ENCODE results near the gene MS4A12.
A peak's percentile ranks its signal among the peaks of the same experiment; 100 is the strongest.
"Not testable (repeated sequence)": the region's sequence is repeated elsewhere in the genome, so short reads cannot be mapped to it uniquely, and the experiment has no call there.

Gene MS4A12, protein sequence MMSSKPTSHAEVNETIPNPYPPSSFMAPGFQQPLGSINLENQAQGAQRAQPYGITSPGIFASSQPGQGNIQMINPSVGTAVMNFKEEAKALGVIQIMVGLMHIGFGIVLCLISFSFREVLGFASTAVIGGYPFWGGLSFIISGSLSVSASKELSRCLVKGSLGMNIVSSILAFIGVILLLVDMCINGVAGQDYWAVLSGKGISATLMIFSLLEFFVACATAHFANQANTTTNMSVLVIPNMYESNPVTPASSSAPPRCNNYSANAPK

DNA sequence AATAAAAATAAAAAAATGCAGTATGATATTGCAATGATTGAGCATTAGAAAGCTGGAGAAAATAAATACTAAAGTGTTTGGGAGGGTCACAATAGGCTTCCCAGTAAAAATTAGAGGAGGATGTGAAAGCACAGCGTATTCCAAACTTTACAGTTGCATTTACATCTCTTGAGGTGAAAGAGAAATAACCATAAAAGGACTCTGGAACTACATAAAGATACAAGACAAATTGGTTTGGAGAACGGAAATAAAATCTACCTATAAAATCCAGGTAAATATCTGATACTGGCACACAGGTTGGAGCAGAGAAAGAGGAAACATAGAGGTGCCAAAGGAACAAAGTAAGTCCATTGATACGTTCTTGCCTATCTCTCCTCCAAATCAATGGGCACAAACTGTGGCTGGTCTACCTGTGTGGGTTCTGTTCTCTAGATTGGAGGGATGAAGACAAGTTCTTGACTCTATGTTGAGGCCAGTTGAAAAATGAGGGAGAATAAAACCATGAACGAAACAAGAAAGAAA lies at the start of gene MS4A12:
Gene MS4A12, plus strand, starts transcription at position 291 of the 522 bp plus-strand sequence. CDS start 4,541 bp downstream, outside the sequence.
- DNase-seq = no peak

DNA sequence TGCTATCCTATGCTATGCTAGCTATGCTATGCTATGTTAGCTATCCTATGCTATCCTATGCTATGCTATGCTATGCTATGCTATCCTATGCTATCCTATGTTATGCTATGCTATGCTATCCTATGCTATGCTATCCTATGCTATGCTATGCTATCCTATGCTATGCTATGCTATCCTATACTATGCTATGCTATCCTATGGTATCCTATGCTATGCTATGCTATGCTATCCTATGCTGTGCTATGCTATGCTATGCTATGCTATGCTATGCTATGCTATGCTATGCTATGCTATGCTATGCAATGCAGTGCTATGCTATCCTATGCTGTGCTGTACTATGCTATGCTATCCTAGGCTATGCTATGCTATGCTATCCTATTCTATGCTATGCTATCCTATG lies 45.5 kb upstream of the MS4A12 start:
- no peak for DNase-seq

DNA sequence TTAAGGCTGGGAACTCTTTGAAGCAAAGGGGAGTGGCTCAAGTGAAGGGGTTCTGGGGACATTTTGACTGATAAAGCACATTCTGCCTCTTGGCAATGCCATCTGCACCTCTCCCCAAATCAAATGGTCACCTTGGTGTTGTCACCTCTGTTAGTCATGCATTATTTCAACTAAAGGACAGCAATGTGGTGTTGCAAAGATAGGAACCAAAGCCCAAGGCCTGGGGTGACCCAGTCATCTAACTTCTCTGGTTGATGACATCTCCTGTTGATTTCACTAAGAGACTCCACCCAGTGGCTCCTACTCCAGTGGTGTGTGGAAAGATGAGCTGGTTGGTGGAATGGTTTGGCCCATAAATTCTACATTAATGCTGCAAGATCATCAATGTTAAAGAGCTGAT lies 44.7 kb upstream of the MS4A12 start:
- DNase-seq = no peak

DNA sequence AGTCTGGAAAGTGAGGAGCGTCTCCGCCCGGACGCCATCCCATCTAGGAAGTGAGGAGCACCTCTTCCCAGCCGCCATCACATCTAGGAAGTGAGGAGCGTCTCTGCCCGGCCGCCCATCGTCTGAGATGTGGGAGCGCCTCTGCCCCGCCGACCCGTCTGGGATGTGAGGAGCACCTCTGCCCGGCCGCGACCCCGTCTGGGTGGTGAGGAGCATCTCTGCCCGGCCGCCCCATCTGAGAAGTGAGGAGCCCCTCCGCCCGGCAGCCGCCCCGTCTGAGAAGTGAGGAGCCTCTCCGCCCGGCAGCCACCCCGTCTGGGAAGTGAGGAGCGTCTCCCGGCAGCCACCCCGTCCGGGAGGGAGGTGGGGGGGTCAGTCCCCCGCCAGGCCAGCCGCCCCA lies 41.4 kb upstream of the MS4A12 start:
- not testable (repeated sequence) for DNase-seq

DNA sequence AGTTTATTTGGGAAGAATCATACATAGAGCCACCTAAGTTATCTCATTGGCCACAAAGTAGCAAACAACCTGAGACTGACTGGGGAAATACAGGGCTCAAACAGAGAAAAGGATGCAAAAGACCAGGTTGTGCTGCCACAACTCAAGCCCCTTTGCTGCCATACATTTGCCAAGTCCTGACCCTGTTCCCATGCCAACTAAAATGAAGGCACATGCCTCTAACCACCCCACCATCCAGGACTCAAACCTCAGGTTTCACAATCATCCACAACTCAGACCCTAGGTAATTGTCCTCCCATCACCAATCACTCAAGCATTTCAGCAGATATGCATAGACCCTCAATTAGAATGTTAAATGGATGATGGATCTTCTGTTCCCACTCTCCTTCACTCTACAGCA lies 38.4 kb upstream of the MS4A12 start:
- no peak for DNase-seq

DNA sequence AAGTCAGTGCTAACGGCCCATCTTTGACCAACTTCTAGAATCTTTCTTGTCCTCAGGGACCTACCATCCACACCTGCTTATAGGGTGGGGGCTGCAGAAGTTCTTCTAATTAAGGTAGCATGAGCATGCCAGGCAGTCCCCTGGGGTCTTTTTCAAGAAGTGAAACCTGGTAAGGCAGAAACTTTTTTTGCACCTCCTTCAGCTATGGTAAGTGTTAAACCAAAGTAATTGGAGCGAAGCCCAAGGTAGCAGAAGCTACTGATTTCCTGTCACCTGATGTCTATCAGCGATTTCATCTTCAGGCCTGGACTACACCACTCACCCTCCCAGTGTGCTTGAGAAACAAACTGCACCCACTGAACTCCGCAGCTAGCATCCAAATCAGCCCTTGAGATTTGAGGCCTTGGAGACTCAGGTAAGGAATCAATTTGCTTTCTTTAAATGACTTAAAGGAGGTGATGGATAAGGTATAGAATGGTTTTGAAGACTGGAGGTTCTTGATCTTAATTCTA lies 37.0 kb upstream of the MS4A12 start, which contains the start of gene MS4A1:
Gene MS4A1, plus strand, starts transcription at position 317 of the 512 bp plus-strand sequence. CDS start 6,528 bp downstream, outside the sequence.
- DNase-seq = no peak

DNA sequence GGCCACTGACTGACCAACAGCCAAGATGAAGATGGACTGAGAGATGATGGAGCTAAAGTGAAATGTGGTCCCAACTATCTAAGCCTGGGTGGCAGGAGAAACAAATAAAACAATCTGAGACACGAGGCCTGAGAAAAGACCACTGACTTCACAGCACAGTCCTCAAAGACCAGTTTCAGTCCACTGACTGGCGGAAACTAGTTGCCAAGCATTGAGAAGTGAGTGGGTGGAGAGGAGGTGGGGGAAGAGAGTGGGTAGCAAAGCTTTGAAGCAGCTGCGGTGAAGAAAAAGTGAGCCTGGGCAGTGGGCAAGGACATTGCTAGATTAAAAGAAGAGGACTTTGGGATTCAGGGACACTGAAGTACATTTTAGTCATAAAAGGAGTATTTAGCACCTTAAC lies 35.0 kb upstream of the MS4A12 start:
- DNase-seq = no peak

DNA sequence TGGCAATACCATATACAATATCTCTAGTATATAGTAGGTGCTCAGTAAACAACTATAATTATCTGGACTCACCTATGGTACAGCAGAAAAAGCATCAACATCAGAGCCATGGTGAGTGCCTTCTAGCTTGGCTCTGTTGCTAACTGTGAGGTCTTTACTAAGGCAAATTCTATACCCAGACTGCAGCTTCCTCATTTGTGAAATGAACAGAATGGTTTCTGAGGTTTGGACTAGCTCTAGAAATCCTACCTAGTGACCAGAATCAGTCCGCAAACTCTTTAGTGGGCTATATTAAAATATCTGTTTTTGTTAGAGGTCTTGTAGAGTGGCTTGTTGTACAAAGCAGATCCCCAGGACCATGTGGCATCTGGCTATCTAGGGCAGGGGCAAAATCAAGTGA lies 33.2 kb upstream of the MS4A12 start:
- DNase-seq = no peak

DNA sequence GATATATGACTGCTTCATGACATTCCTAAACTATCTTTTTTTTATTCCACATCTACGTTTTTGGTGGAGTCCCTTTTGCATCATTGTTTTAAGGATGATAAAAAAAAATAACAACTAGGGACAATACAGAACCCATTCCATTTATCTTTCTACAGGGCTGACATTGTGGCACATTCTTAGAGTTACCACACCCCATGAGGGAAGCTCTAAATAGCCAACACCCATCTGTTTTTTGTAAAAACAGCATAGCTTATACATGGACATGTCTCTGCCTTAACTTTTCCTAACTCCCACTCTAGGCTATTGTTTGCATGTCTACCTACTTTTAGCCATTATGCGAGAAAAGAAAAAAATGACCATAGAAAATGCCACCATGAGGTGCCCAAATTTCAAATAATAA lies 23.7 kb upstream of the MS4A12 start:
- no peak for DNase-seq

DNA sequence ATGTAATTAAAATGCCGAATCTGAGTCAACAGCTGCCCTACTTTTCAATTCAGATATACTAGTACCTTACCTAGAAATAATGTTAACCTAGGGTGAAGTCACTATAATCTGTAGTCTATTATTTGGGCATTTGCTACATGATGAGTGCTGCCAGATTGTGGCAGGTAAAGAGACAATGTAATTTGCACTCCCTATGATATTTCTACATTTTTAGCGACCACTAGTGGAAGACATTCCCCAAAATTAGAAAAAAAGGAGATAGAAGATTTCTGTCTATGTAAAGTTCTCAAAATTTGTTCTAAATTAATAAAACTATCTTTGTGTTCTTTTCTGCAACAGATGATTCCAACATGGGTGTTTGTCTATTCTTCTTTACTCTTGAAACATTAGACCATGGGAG lies 22.9 kb upstream of the MS4A12 start:
- no peak for DNase-seq

DNA sequence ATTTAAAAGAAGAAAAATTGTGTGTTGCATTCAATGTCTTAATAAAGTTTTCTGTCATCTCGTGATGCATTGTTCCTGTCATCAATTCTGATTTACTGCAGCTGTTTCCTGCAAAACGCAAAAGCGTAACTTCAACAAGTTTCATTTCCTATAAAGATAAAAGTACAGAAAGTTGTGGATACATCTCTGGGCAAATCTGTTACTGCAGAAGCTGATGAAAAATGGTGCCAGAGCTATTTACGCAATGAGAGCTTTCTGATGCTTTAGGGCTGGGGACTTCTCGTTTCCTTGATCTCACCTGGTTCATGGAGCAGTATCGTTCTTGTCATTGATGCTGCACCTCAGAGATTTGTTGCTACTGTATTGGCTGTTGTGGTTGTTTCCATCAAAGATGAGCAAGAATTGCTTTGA lies 15.5 kb upstream of the MS4A12 start:
- no peak for DNase-seq

DNA sequence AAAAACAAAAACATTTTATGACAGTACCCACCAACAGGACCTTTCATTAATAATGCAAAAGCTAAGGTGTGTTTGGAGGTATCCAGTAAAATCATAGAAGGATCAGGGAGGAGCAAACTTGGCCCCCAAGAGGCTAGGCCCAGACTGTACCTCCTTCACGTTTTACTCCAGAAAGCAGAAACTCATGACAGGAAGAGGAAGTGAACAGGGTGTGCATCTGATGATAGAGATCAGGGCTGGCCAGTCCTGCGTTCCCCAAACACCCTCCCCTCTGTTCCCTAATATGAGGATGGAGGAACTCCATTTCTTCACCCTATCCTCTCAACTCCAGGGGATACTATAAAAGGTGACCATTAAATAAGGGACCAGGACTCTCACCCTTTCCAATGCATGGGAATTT lies 10.2 kb upstream of the MS4A12 start:
- no peak for DNase-seq

DNA sequence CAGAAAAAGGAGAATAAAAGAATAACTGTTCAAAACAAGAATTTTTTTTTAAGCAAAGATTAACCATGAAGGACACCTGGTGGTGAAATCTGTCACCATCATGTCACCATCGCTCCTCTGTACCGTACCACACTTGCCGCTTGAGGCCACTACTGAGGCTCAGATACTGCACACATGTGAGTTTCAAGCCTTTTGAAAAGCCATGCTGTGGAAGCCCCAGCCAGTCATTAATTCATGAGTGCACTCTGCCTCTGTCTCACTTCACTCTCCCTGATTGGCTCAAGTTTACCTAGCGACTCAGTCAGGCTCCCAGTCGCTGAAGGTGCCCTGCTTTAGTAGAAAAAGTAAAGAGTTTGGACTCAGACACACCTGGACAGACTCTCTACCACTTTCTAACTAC lies 6.6 kb upstream of the MS4A12 start:
- DNase-seq = no peak

DNA sequence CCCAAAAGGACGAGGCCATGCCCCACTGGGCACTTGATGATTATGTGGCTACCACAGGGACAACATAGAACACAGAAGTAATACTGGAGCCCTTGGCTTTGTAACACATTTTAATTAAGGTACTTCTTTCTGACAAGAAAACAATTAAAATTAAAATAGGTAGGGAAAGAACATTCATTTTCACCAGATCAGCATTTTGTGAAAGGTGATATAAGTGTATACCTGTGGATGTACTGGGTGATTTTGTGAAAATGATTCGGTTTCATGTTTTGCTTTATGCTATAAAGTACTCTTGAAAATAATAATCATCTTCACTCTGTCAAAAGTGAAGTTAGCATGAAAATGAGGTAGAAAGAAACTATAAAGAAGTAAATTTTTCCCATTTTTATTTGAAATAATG lies 876 bp downstream of the MS4A12 start:
- DNase-seq = no peak

DNA sequence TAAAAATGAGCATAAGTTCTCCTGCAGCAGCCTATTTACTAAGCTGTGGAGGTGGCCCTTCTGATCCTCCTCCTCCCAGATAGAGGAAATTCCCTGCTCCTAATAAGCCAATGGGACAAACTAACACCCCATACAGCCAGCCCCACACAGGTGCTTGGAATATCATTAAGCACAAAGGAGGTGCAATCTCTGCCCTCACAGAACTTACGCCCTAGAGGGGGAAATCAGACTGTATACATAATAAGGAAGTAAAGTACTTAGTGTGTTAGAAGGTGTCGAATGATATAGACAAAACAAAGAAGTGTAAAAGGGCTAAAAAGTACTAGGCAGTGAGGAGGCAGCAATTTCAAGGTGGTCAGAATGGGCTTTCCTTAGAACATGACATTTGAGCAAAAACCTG lies 5.8 kb downstream of the MS4A12 start:
- DNase-seq = no peak

DNA sequence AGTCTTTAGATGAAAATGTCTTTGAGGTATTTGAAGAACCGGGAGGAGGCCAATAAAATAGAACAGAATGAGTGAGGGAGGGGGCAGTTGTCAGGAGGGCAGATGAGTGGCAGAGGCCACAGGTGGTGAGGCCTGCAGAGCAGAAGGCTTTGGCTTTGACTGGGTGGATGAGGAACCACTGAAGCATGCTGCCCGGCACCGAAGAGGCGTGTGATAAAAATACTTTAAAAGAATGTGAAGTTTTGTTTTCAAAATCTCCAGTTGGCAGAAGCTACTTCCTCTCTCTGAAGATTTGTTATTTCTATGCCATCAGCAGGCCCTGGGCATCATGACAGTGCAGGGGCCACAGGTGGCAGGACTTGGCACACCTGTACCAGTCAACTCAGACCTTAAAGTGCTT lies 6.3 kb downstream of the MS4A12 start:
- DNase-seq = no peak

DNA sequence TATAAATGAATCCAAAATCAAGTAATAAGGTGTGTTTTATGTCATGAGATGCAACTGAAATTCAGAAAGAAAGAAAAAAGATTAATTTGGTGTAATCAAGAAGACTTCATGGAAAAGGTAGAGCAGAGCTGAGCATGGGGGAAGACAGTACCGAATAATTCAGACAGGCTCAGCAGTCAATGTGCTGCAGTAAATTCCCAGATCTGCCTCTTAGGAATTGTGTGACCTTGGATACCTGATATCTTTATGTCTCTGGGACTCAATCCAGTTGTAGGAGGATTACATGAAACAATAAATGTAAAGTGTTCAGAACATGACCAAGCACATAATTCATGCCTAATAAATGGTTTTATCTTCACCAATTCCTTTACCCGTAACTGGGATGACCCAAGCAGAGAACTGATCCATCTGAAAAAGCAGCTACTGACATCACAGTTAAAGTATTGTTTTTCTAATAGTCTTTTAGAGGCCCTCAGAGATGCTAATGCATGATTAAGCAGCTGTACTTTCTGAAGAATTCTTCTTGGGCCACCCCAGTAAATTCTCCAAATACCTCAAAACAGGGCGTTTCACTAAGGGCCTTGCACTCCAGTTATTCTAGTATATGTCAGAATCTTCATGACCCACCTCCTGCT lies 7.8 kb downstream of the MS4A12 start:
- DNase-seq = no peak

DNA sequence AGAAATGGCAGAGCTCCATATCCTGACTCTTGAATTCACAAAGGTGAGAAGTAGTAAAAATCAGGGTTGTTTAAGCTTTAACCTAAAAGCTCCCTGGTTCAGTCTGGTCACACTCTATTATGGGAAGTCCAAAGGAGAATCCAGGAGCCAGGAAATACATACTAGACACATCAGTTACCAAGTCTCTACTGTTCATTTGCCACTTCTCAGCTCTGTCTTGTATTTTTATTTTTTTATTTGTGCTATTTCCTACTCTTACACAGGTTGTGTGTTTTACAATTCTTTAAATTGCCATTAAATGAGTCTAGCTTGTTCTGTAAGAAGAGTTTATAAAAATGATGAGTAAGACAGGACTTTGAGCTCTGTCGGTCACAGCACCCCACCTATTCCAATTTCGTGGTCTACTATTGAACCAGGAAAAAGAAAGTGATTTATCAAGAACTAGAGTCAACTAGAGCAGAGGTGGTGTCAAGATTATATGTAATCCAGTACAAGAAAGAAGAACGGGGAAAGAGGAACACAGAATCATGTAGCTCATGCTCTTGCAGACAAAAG lies 9.7 kb downstream of the MS4A12 start:
- DNase-seq = no peak

DNA sequence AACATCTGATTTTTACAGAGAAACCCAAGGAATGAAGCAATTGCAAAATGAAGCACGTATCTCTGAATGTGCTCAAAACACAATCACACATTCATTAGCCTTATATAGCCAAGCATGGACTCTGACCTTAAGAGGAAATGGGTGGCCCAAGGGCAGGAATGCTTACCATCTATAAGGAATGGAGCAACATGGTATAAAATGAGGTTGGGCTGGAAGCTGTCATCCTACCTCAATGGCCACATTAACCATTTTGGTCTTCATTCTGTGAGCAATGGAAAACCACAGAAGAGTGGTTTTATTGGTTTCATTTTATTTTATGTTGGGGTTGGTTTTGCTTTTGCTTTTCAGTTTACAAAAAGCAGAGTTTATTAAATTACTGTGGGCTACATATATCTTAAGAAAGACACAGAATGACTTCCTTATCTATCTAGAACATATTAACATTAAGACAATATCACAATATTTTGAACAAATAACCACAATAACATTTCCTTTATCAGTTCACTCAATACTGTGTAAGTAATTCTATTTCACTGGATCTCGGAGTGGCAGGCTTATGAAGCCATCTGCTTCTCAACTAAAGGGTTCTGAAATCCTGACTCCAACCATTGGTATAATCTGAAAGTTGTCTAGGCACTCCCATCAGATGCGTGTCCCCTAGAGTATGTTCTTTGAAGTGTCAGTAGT lies 11.8 kb downstream of the MS4A12 start:
- no peak for DNase-seq

DNA sequence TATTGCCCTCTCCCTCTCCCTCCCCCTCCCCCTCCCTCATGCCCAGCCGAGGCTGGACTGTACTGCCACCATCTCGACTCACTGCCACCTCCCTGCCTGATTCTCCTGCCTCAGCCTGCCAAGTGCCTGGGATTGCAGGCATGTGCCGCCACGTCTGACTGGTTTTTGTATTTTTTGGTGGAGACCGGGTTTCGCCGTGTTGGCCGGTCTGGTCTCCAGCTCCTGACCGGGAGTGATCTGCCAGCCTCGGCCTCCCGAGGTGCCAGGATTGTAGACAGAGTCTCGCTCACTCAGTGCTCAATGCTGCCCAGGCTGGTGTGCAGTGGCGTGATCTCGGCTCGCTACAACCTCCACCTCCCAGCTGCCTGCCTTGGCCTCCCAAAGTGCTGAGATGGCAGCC lies 17.0 kb downstream of the MS4A12 start:
- not testable (repeated sequence) for DNase-seq

DNA sequence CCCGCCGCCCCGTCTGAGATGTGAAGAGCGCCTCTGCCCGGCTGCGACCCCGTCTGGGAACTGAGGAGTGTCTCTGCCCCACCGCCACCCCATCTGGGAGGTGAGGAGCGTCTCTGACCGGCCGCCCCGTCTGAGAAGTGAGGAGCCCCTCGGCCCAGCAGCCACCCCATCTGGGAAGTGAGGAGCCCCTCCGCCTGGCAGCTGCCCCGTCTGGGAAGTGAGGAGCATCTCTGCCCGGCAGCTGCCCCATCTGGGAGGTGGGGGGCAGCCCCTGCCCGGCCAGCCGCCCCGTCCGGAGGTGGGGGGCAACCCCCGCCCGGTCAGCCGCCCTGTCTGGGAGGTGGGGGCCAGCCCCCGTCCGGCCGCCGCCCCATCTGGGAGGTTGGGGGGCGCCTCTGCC lies 17.6 kb downstream of the MS4A12 start:
- DNase-seq = not testable (repeated sequence)

DNA sequence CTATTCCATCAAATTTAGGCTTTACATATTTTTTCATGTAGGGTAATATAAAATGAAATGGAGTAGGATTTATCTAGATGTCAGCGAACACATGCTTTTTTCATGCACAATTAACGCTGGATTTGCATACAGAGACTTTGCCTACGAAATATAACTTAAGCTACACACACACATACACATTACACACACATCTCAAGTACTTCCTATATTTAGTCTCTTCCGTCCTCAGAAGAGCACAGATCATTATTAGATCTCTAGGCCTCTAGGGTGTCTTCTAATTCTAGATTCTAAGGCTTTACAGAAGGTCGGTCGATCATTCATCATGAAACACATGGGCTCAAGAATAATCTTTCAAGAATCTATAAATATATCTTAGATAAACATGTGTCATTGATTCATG lies 18.8 kb downstream of the MS4A12 start:
- DNase-seq = no peak

DNA sequence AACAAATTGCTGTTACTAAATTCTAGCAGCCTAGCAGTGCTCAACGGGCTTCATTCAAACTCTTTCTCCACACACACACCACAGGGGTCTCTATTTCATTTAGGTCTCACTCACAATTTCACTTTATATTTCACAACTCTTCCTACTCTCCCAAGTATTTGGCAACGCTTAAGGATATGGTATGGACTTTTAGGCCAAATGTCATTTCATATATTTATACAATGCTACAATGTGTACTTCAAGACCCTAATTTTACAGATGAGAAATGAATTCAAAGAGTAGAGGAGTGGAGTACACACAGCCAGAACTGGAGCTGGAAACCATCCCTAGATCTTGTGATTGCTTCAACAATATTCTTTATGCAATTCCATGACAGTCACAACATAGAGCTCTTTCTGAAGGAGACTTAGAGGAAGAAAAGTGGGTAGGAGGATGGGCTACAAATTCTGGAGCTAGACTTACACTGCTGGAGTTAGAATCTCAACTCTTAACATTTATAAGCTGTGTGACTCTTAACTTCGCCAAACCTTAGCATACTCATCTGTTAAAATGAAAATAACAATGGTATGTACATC lies 20.2 kb downstream of the MS4A12 start:
- peak; percentile 10 for DNase-seq

Data from eye (tissue), 1 donor.